GM19397 (cell line): Measurements from ENCODE around the gene MRO.

Experiments
- ATAC-seq: cut with Tn5 transposase; IDR thresholded peaks from one replicate; pipeline ENCODE4 v1.9.1; 2021; ENCODE audit warnings: mild to moderate bottlenecking, moderate library complexity; ENCODE audit not compliant: unreplicated experiment

Gene MRO

GRCh38 chr18:50748243-50749229, 71.3 kb downstream of the MRO start:
- no peak for ATAC-seq

- no peak for ATAC-seq
Observed at GRCh38 chr18:50747849-50748242, 72.0 kb downstream of the MRO start.

GRCh38 chr18:50745945-50746344, 73.9 kb downstream of the MRO start:
- no peak for ATAC-seq
